SK-N-MC (cell line): ENCODE results near the gene NRXN3.

Experiments
- DNase-seq: peaks from one replicate; pipeline ENCODE4 v3.0.0-alpha.2; 2011; ENCODE audit warnings: low read depth, low spot score
- H3K27ac ChIP-seq: fragments of 200-600 bp; sonication (generic); 2 replicates; pipeline ENCODE4 v1.5.1; 2016; ENCODE audit warnings: mixed run types
- H3K36me3 ChIP-seq: fragments of 200-600 bp; sonication (generic); 2 replicates; pipeline ENCODE4 v1.6.1; 2017; ENCODE audit warnings: antibody characterized with exemption, low read length, mixed read lengths; ENCODE audit not compliant: insufficient read depth
- H3K4me3 ChIP-seq: fragments of 200-600 bp; sonication (generic); 2 replicates; pipeline ENCODE4 v1.5.1; 2016
- H3K9ac ChIP-seq: fragments of 200-600 bp; sonication (generic); 2 replicates; pipeline ENCODE4 v1.8.0; 2017; ENCODE audit warnings: mixed run types, mixed read lengths; ENCODE audit not compliant: insufficient read length
- H3K9me3 ChIP-seq: fragments of 200-600 bp; sonication (generic); 2 replicates; pipeline ENCODE4 v1.6.1; 2017; ENCODE audit warnings: low read depth, mild to moderate bottlenecking, antibody characterized with exemption, low read length, moderate library complexity, mixed read lengths
- EZH2 ChIP-seq: fragments of 200-600 bp; sonication (generic); IDR thresholded peaks from one replicate; pipeline ENCODE4 v1.6.1; 2017; ENCODE audit warnings: antibody characterized with exemption
- FOXP2 ChIP-seq: optimal IDR thresholded peaks from 2 replicates; pipeline ENCODE3; 2011; ENCODE audit warnings: mild to moderate bottlenecking, moderate library complexity; ENCODE audit not compliant: insufficient read depth; ENCODE audit errors: extremely low read length, control extremely low read depth
- POLR2AphosphoS5 ChIP-seq: IDR thresholded peaks from 2 replicates; pipeline ENCODE4 v1.6.1; 2012; ENCODE audit warnings: mild to moderate bottlenecking, low read depth, low read length, borderline replicate concordance

Gene NRXN3

GRCh38 chr14:79111987-79112501, 941.9 kb downstream of the NRXN3 start:
- H3K9ac ChIP-seq, result no peak overlapping the region
- no peaks in the 10 kb centered on the region for H3K9me3 ChIP-seq
- H3K27ac ChIP-seq, result no peak overlapping the region
- no peak overlapping the region for H3K4me3 ChIP-seq
- no peaks in the 10 kb centered on the region for H3K36me3 ChIP-seq
- TF ChIP-seq EZH2 (no peak), POLR2AphosphoS5 (no peak), FOXP2 (no peak)
- DNase-seq, result no peak

- H3K36me3 ChIP-seq, result no peaks in the 10 kb centered on the region
- H3K27ac ChIP-seq, result no peak overlapping the region
- H3K9me3 ChIP-seq, result no peaks in the 10 kb centered on the region
- H3K9ac ChIP-seq, result no peak overlapping the region
- no peak for DNase-seq
- no peak for TF ChIP-seq FOXP2
- no peak for TF ChIP-seq POLR2AphosphoS5
- TF ChIP-seq EZH2, result no peak
- no peak overlapping the region for H3K4me3 ChIP-seq
Observed at GRCh38 chr14:79117561-79117960, 947.4 kb downstream of the NRXN3 start.

- TF ChIP-seq EZH2 (no peak), POLR2AphosphoS5 (no peak), FOXP2 (no peak)
Observed at GRCh38 chr14:79118291-79118690, 948.1 kb downstream of the NRXN3 start.

GRCh38 chr14:79134361-79134760, 964.2 kb downstream of the NRXN3 start:
- Histone ChIP-seq H3K36me3 (no peaks in the 10 kb centered on the region), H3K27ac (no peak overlapping the region), H3K9ac (no peak overlapping the region), H3K4me3 (no peak overlapping the region), H3K9me3 (no peaks in the 10 kb centered on the region)
- no peak for DNase-seq
- no peak for TF ChIP-seq POLR2AphosphoS5
- TF ChIP-seq EZH2, result no peak
- TF ChIP-seq FOXP2, result no peak

More at GRCh38 chr14:79118291-79118690, 948.1 kb downstream of the NRXN3 start:
- Histone ChIP-seq H3K36me3 (no peaks in the 10 kb centered on the region), H3K27ac (no peak overlapping the region), H3K9ac (no peak overlapping the region), H3K9me3 (no peaks in the 10 kb centered on the region), H3K4me3 (no peak overlapping the region)
- no peak for DNase-seq

GRCh38 chr14:79136071-79137044, 966.2 kb downstream of the NRXN3 start:
- no peaks in the 10 kb centered on the region for H3K36me3 ChIP-seq
- TF ChIP-seq EZH2, result no peak
- no peak for TF ChIP-seq FOXP2
- TF ChIP-seq POLR2AphosphoS5, result no peak
- no peak overlapping the region for H3K4me3 ChIP-seq
- no peak for DNase-seq
- H3K9ac ChIP-seq, result no peak overlapping the region
- no peak overlapping the region for H3K27ac ChIP-seq
- H3K9me3 ChIP-seq, result no peaks in the 10 kb centered on the region

- TF ChIP-seq FOXP2, result no peak
- no peak for TF ChIP-seq EZH2
- no peak for TF ChIP-seq POLR2AphosphoS5
- Histone ChIP-seq H3K9me3 (no peaks in the 10 kb centered on the region), H3K9ac (no peak overlapping the region), H3K27ac (no peak overlapping the region), H3K36me3 (no peaks in the 10 kb centered on the region), H3K4me3 (no peak overlapping the region)
- DNase-seq, result no peak
Observed at GRCh38 chr14:79137045-79137430, 966.9 kb downstream of the NRXN3 start.

- Histone ChIP-seq H3K9ac (no peak overlapping the region), H3K9me3 (no peaks in the 10 kb centered on the region), H3K36me3 (no peaks in the 10 kb centered on the region), H3K4me3 (no peak overlapping the region), H3K27ac (no peak overlapping the region)
- DNase-seq, result no peak
- TF ChIP-seq POLR2AphosphoS5, result no peak
- no peak for TF ChIP-seq EZH2
- TF ChIP-seq FOXP2, result no peak
Observed at GRCh38 chr14:79137836-79138235, 967.7 kb downstream of the NRXN3 start.

GRCh38 chr14:79144896-79145295, 974.7 kb downstream of the NRXN3 start:
- Histone ChIP-seq H3K4me3 (no peak overlapping the region), H3K9ac (no peak overlapping the region), H3K27ac (no peak overlapping the region), H3K9me3 (no peaks in the 10 kb centered on the region), H3K36me3 (no peaks in the 10 kb centered on the region)
- DNase-seq, result no peak
- TF ChIP-seq POLR2AphosphoS5 (no peak), EZH2 (no peak), FOXP2 (no peak)

GRCh38 chr14:79150226-79150625, 980.1 kb downstream of the NRXN3 start:
- Histone ChIP-seq H3K27ac (no peak overlapping the region), H3K9ac (no peak overlapping the region), H3K9me3 (no peaks in the 10 kb centered on the region), H3K4me3 (no peak overlapping the region), H3K36me3 (no peaks in the 10 kb centered on the region)
- no peak for DNase-seq
- TF ChIP-seq EZH2 (no peak), POLR2AphosphoS5 (no peak), FOXP2 (no peak)
